VCaP (cell line): ENCODE measurements around the gene C5orf15.

ENCODE experiments used
- H3K27ac ChIP-seq: fragments of 450-650 bp; 2 replicates; pipeline ENCODE4 v1.5.1; 2017
- CTCF ChIP-seq: fragments of 450-650 bp; conservative IDR thresholded peaks from 2 replicates; pipeline ENCODE4 v1.5.1; 2017; ENCODE audit warnings: mild to moderate bottlenecking, moderate library complexity

Gene C5orf15

DNA sequence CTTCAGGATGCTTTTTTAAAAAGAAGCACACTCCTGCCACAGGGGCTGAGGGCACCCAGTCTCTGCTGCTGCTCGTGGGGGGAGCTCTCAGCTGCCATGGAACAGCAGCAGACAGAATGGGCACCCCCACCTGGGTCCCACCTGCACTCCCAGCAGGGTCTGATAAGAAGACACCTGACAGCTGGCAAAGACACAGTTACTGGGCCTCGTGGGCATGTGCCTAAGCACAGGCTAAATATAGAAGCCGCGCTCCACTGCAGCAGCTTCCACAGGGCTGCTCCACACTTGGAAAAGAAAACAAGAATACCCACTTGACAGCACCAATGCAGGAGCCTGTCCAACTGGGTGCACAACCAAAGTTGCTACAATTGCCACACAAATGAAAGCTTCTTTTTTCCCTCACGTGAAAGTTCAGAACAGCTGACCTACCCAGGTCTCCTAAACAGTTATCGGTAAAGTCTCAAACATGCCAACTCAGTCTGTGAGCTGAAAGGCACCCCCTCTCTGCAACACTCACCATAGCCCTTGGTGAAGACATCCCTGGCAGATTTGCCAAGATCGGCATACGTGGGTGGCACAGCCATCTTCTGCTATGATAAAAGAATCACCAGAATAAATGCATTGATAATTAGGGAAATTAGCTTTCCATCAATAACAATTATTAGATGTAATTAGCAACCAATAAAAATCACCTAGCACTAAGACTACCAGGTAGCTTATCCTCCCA, 24.2 kb upstream of the C5orf15 start:
- H3K27ac ChIP-seq = peak overlapping the region; percentile 78
- TF ChIP-seq CTCF = no peak

- TF ChIP-seq CTCF = no peak
- H3K27ac ChIP-seq = peak overlapping the region; percentile 78
These were observed 22.9 kb upstream of the C5orf15 start for GRCh38 chr5:133991171-133991910.

DNA sequence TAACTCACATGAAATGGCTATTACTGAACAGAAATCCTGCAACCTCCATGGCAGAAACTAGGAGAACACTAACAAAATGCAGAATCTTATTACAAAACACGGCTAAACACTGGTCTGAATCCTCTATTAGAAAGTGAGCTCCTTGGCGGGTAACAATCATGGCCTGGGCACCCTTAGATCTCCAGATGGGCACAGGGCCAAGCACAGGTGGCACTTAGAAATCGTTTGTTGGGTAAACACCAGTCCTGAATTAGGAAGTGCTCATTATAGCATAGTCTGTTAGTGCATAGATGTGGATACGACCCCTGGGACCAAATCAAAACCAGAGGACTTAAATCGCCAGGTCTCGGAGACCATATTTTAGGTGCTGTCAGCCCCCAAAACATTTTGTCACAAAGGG, 22.0 kb upstream of the C5orf15 start:
- H3K27ac ChIP-seq = peak overlapping the region; percentile 78
- TF ChIP-seq CTCF = no peak

DNA sequence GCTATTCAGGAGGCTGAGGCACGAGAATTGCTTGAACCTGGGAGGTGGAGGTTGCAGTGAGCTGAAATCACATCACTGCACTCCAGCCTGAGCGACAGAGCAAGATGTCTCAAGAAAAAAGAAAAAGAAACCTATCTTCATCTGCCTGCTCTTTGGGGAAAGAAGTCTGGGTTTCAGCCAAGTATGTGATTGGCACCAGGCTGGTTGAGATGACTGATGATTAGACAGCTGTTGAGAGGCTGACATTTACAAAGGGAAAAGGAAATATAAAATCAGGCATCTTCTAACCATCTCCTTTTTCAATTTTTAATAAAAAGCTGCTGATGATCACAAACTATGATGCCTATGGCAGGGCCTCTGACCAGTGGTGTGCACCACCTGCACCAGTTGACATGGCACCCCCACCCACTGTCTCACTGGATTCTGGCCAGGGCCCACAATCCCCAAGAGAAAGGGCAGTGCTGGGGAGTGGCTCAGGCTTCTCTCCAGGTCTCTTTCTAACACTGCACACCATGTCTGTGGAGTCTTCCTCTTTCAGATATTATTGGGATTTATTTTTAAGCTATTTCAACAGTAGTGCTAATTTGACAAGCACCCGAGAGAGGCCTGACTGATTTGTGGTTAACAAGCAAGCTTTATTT, 17.2 kb upstream of the C5orf15 start:
- peak overlapping the region; percentile 61 for H3K27ac ChIP-seq
- no peak for TF ChIP-seq CTCF

DNA sequence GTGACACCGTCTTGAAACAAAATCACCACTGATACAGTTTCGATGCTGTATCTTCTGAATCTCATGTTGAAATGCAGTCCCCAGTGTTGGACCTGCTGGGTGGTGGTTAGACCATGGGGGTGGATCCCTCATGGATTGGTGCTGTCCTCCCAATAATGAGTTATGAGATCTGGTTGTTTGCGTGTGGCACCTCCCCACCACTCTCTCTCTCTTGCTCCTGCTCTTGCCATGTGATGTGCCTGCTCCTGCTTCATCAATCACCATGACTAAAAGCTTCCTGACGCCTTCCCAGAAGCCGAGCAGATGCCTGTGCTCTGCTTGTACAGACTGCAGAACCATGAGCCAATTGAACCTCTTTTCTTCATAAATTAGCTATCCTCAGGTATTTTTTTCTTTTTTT, 15.2 kb upstream of the C5orf15 start:
- peak overlapping the region; percentile 61; the same call in 1 of the 2 replicates for H3K27ac ChIP-seq
- no peak for TF ChIP-seq CTCF

- peak; percentile 54 for TF ChIP-seq CTCF
These were observed 13.3 kb upstream of the C5orf15 start for GRCh38 chr5:133981714-133982113.

GRCh38 chr5:133980652-133981051, 12.2 kb upstream of the C5orf15 start:
- H3K27ac ChIP-seq = peak overlapping the region; percentile 53; the same call in 1 of the 2 replicates

More at GRCh38 chr5:133981714-133982113, 13.3 kb upstream of the C5orf15 start:
- H3K27ac ChIP-seq = peak overlapping the region; percentile 53

More at GRCh38 chr5:133980652-133981051, 12.2 kb upstream of the C5orf15 start:
- no peak for TF ChIP-seq CTCF
